ENCODE data around the gene ATP13A2.
"Not testable (repeated sequence)": the region's sequence is repeated elsewhere in the genome, so short reads cannot be mapped to it uniquely, and the experiment has no call there.

ATP13A2 gene

DNA sequence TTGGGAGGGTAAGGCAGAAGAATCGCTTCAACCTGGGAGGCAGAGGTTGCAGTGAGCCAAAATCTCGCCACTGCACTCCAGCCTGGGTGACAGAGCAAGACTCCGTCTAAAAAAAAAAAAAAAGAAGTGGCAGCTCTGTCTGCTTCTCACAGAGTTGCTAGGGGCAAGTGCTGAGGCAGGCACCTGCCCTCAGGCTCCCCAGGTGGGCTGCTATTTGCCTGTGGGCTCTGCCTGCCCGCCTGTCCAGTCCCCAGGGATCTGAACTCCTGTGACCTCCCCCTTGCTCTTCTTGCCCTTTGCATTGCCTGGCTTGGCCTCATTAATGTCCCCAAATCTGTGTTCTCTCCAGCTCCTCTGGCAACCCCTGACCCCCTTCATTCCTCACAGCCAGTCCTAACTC lies 59.4 kb downstream of the ATP13A2 start:
- DNase-seq: not testable (repeated sequence)

DNA sequence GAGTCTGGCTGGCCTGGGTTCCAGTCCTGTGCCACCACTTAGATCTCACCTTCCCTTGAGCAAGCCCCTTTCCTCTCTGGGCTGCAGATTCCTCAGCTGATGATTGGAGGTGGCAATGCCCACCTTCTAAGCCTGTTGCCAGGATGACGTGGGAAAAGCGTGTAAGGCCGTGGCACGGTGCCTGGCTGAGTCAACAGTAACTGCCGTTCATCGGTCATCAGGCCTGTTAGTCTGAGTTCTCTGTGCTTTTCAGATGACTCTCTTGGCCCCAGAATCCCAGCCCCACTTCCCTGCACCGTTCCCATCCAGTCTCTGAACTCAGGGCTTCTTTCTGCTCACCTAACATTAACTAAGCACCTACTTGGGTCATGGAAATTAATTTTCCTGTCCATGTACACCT lies 62.7 kb downstream of the ATP13A2 start:
- not testable (repeated sequence) for DNase-seq

DNA sequence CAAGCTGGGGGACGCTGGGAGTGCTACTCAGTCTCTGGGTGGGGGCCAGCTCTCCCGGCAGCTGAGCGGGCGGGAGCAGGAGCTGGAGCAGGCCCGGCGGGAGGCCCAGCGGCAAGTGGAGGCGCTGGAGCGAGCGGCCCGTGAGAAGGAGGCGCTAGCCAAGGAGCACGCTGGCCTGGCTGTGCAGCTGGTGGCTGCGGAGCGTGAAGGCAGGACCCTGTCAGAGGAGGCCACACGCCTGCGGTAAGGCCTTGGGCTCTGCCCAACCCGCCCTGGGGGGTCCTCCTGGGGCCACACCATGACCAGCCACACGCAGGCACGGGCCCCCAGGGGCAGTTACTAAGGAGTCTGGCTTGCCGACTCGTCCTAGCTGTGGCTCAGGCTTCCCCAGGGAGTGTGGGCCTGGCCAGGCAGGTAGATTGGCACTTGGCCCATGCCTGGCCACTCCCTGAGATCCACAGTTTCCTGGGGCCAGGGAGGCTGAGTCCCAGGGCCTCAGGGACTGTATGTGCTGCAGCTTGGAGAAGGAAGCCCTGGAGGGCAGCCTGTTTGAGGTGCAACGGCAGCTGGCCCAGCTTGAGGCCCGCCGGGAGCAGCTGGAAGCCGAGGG lies 63.3 kb downstream of the ATP13A2 start:
- not testable (repeated sequence) for DNase-seq

DNA sequence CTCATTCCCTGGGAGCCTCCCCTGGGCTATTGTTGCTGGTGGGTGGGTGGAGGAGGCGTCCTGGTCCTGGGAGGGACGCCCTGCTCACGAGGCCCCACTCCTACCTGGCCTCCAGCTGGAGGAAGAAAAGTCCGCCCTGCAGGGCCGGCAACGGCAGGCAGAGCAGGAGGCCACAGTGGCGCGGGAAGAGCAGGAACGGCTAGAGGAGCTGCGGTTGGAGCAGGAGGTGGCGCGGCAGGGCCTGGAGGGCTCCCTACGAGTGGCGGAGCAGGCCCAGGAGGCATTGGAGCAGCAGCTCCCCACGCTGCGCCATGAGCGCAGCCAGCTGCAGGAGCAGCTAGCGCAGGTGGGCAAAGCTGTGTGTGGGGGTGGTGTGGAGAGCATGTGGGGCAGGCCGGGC lies 65.1 kb downstream of the ATP13A2 start:
- no peak for DNase-seq

DNA sequence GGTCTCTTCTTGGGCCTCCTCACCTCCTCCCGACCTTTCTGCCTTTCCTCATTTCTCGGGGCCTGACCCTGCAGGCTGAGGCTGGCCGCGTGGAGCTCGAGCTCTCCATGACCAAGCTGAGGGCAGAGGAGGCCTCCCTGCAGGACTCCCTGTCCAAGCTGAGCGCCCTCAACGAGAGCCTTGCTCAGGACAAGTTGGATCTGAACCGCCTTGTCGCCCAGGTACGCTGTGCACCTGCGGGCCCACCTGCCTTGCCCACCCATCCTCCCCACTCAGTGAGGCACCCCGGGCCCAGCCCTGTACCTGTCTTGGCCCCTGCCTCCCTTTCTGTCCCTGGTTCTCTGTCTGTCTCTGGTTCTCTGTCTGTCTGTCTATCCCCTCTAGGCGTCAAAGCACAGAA lies 65.5 kb downstream of the ATP13A2 start:
- not testable (repeated sequence) for DNase-seq

DNA sequence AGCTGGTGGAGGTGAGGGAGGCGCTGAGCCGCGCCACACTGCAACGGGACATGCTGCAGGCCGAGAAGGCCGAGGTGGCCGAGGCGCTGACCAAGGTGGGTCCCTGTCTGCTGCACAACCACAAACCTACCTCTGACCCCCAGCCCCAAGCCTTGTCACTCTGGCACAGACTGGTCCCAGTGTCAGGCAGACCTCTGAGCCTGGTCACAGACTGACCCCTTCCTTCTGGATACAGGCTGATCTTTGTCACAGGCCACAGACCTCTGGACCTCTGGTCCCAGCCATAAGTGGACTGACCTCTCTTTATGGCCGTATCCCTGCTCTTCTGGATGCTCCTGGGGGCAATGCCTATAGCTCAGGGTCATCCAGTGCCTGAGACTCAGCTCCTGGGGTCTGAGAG lies 66.2 kb downstream of the ATP13A2 start:
- not testable (repeated sequence) for DNase-seq

DNA sequence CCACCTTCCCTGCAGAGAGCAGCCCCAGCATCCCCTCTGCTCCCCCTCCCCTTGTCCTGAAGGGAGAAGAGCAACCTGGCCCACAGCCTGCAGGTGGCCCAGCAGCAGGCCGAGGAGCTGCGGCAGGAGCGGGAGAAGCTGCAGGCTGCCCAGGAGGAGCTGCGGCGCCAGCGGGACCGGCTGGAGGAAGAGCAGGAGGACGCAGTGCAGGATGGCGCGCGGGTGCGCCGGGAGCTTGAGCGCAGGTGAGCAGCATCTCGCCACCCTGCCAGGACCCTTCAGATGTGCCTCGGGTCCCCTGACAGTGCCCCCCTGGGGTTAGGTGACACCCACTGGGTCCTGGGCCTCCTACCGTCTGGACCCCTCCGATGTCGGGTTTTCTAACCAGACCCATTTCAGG lies 67.7 kb downstream of the ATP13A2 start:
- no peak for DNase-seq

DNA sequence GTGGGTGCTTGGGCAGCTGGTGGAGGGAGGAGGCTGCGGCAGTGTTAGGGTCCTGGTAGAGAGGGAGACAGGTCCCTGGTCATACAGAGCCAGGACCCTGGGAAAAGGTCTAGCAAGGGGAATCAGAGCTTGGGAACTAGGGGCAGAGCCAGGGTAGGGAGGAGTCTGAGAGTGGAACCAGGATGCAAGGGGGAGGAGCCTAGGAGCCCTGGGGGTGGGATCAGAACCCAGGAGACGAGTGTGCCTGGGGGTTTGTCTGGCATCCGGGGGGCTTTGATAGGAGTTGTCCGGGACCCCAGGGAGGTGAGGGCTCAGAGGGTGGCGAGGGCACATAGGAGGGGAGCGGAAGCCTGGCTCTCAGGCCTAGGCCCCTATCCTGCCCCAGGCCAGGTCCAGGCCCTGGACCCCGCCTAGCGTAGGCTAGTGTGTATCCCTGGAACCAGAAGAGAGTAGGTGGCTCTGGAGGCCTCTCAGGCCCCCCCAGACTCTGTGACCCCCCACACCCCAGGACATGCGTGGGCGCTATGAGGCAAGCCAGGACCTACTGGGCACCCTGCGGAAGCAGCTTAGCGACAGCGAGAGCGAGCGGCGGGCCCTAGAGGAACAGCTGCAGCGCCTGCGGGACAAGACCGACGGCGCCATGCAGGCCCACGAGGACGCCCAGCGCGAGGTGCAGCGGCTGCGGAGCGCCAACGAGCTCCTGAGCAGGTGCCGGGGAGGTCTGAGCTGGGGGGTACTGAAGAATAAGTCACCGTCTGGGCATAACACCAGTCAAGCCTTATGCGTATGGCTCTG lies 72.1 kb downstream of the ATP13A2 start:
- not testable (repeated sequence) for DNase-seq

DNA sequence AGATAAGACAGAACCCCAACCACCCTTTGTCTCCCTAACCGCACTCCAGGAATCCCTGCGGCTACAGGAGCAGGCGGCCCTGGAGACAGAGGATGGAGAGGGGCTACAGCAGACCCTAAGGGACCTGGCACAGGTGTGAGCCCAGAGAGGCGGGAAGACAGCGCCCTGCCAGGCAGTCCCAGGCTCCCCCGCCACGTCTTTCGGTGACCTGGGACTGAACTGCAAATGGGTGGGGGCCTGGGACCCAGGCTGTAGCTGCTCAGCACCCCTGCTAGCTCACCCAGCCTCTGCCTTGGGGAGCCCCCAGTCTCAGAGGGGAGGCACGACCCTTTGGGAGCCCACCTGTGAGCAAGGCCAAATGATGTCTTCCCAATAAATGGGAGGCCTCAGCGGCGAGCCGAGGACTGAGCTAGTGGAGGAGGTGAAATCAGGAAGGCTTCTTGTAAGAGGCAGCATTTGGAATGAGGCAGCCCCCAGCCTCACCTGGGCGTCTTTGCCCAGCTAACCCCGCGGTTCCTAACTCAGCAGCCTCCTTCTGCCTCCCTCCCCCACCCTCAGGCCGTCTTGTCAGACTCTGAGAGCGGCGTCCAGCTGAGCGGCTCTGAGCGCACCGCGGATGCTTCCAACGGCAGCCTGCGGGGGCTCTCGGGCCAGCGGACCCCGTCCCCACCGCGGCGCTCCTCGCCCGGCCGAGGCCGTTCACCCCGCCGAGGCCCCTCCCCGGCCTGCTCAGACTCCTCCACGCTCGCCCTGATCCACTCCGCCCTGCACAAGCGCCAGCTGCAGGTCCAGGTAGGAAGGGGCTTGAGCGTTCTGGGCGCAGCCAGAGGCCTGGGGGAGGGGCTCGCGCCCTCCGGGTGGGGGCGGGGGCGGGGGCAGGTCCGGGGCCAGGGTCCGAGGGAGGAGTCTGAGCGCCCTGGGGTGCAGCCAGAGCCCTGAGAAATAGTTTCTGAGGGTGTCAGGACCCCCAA lies 73.1 kb downstream of the ATP13A2 start:
- no peak for DNase-seq

DNA sequence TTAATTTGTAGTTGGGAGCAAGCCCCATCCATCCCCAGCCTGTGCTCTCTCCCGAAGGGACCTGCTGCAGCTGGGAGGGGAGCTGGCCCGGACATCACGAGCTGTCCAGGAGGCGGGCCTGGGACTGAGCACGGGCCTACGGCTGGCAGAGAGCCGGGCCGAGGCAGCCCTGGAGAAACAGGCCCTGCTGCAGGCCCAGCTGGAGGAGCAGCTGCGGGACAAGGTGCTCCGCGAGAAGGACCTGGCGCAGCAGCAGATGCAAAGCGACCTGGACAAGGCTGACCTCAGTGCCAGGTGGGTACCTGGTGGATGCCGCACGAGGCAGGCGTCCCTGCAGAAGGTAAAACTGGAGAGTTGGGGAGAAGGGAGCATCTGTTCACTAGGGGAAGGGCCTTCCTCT lies 75.1 kb downstream of the ATP13A2 start:
- not testable (repeated sequence) for DNase-seq

All from CD4-positive, alpha-beta T cell treated with Interleukin-17A for 1 hour (primary cell).